Gastrocnemius medialis (tissue), 4 donors: ENCODE results near the gene KDM8. TPM values are rescaled to one million over a fixed set of nuclear protein-coding genes. Genes with fewer than 3 reads are reported as not detected.

Experiments used
- ATAC-seq, 2 donors: fragments of 150-250 bp; one replicate each; pipeline ENCODE4 v1.9.1; 2016
- DNase-seq, 2 donors: peaks; one replicate each; pipeline ENCODE4 v3.0.0-alpha.2; 2019
- H3K27ac ChIP-seq, 4 donors: fragments of 200-600 bp; sonication (generic); 1 replicate in 1 of 4; 2 replicates in 3 of 4; pipeline ENCODE4 v1.5.1; 2016 to 2018; ENCODE audit warnings: mild to moderate bottlenecking in 2 of 4, moderate library complexity in 1 of 4
- H3K27me3 ChIP-seq, 3 donors: fragments of 200-600 bp; sonication (generic) in 2 of 3; 1 replicate in 1 of 3; 2 replicates in 2 of 3; pipeline versions ENCODE4 v1.5.1 to v1.6.0; 2016 to 2019; ENCODE audit warnings: mild to moderate bottlenecking in 1 of 3, moderate library complexity in 1 of 3
- H3K36me3 ChIP-seq, 2 donors: fragments of 200-600 bp; sonication (generic) in 1 of 2; one replicate each; pipeline ENCODE4 v1.5.1; 2017 to 2018
- H3K4me1 ChIP-seq, 2 donors: fragments of 200-600 bp; sonication (generic) in 1 of 2; one replicate each; pipeline ENCODE4 v1.5.1; 2016 to 2017; ENCODE audit warnings: mild to moderate bottlenecking in 2 of 2
- H3K4me3 ChIP-seq, 4 donors: fragments of 200-600 bp; sonication (generic) in 3 of 4; 1 replicate in 1 of 4; 2 replicates in 3 of 4; pipeline ENCODE4 v1.5.1; 2016 to 2019; ENCODE audit warnings: mild to moderate bottlenecking in 2 of 4
- H3K9me3 ChIP-seq, 3 donors: fragments of 200-600 bp; sonication (generic) in 2 of 3; 1 replicate in 1 of 3; 2 replicates in 2 of 3; pipeline ENCODE4 v1.5.1; 2016 to 2019
- CTCF ChIP-seq, 5 experiments: fragments of 450-650 bp in 3 of 5; fragments of 200-600 bp in 2 of 5; sonication (generic) in 2 of 5; IDR thresholded peaks in 4 of 5; conservative IDR thresholded peaks in 1 of 5; 1 replicate in 4 of 5; 2 replicates in 1 of 5; pipeline ENCODE4 v1.5.1; 2016 to 2019; ENCODE audit warnings: antibody characterized with exemption in 5 of 5, mild to moderate bottlenecking in 3 of 5, moderate library complexity in 3 of 5
- POLR2A ChIP-seq, 2 donors: fragments of 450-650 bp; IDR thresholded peaks; one replicate each; pipeline ENCODE4 v1.6.1; 2017; ENCODE audit warnings: antibody characterized with exemption in 2 of 2, mild to moderate bottlenecking in 2 of 2, moderate library complexity in 2 of 2
- in situ Hi-C, 4 donors: fragments of 200-750 bp; cut with MboI; loops; one replicate each; pipeline versions ENCODE4 v1.15.0 to v1.8.0; 2017; ENCODE audit warnings: low sequenced_read_pairs in 4 of 4
- intact Hi-C: fragments of 100-400 bp; cut with DNase I; formaldehyde crosslinking; loops from one replicate; pipeline ENCODE4 v1.15.1; 2023; ENCODE audit warnings: low total_unique reads
- total RNA-seq, 4 donors: library from RNA; depleted of rRNA; stranded (reverse); fragments of >200 nt; gene quantifications; one replicate each; pipeline versions ENCODE4 v1.1.0 to v1.2.3, GENCODE V29; 2016

Gene KDM8
- total RNA-seq, 4 donors from 2014 or later = 3.2 to 6.3 (median 5.1) TPM

- no peak overlapping the region for H3K4me3 ChIP-seq
- H3K27me3 ChIP-seq = no peaks in the 10 kb centered on the region
- in situ Hi-C loops (loop anchor here in 1 of 4 donors (25.0 kb wide), 1 partner anchor 124 kb away; no protein-coding TSS in a partner anchor), intact Hi-C loops (loop anchor here (5.0 kb wide), 1 partner anchor 79 kb away; no protein-coding TSS in a partner anchor)
- DNase-seq (no peak), ATAC-seq (no peak)
- H3K4me1 ChIP-seq = peaks cover 11 to 29% of the 10 kb centered on the region in 2 donors
- no peaks in the 10 kb centered on the region for H3K9me3 ChIP-seq
- TF ChIP-seq POLR2A (IDR thresholded peaks at IDR 0.05) (no peak), CTCF (IDR thresholded peaks at IDR 0.05 in 4 of 5, conservative IDR thresholded peaks at IDR 0.05 in 1 of 5) (no peak)
- peak overlapping the region in 3 of 4 donors; percentile 27 to 68 (median 49) for H3K27ac ChIP-seq
- no peaks in the 10 kb centered on the region for H3K36me3 ChIP-seq
Observed at GRCh38 chr16:27238016-27238587, 34.8 kb downstream of the KDM8 start.

- TF ChIP-seq CTCF (IDR thresholded peaks at IDR 0.05 in 4 of 5, conservative IDR thresholded peaks at IDR 0.05 in 1 of 5) (no peak), POLR2A (IDR thresholded peaks at IDR 0.05) (no peak)
- Histone ChIP-seq H3K9me3 (no peaks in the 10 kb centered on the region), H3K27me3 (no peaks in the 10 kb centered on the region), H3K36me3 (no peaks in the 10 kb centered on the region), H3K4me3 (no peak overlapping the region), H3K4me1 (peaks cover 16 to 34% of the 10 kb centered on the region in 2 donors), H3K27ac (peak overlapping the region in 2 of 4 donors; percentile 49 to 68)
- intact Hi-C loops (loop anchor here (5.0 kb wide), 1 partner anchor 79 kb away; no protein-coding TSS in a partner anchor), in situ Hi-C loops (loop anchor here in 1 of 4 donors (25.0 kb wide), 1 partner anchor 124 kb away; no protein-coding TSS in a partner anchor)
- DNase-seq = no peak
- no peak for ATAC-seq
Observed at GRCh38 chr16:27238591-27238990, 35.3 kb downstream of the KDM8 start.

GRCh38 chr16:27239026-27239425, 35.7 kb downstream of the KDM8 start:
- H3K27me3 ChIP-seq = no peaks in the 10 kb centered on the region
- in situ Hi-C loops (loop anchor here in 1 of 4 donors (25.0 kb wide), 1 partner anchor 123 kb away; no protein-coding TSS in a partner anchor), intact Hi-C loops (loop anchor here (5.0 kb wide), 1 partner anchor 78 kb away; no protein-coding TSS in a partner anchor)
- H3K27ac ChIP-seq = no peak overlapping the region
- TF ChIP-seq POLR2A (IDR thresholded peaks at IDR 0.05) = no peak
- peaks cover 18 to 37% of the 10 kb centered on the region in 2 donors for H3K4me1 ChIP-seq
- H3K9me3 ChIP-seq = no peaks in the 10 kb centered on the region
- DNase-seq (no peak), ATAC-seq (no peak)
- H3K36me3 ChIP-seq = no peaks in the 10 kb centered on the region
- no peak overlapping the region for H3K4me3 ChIP-seq

- H3K4me3 ChIP-seq = no peak overlapping the region
- no peak for TF ChIP-seq CTCF (IDR thresholded peaks at IDR 0.05 in 4 of 5, conservative IDR thresholded peaks at IDR 0.05 in 1 of 5)
- TF ChIP-seq POLR2A (IDR thresholded peaks at IDR 0.05) = no peak
- H3K36me3 ChIP-seq = no peaks in the 10 kb centered on the region
- in situ Hi-C loops = loop anchor here in 1 of 4 donors (25.0 kb wide), 1 partner anchor 122 kb away; no protein-coding TSS in a partner anchor
- intact Hi-C loops = loop anchor here (5.0 kb wide), 1 partner anchor 77 kb away; no protein-coding TSS in a partner anchor
- no peak for DNase-seq
- H3K27me3 ChIP-seq = no peaks in the 10 kb centered on the region
- H3K4me1 ChIP-seq = peaks cover 19 to 37% of the 10 kb centered on the region in 2 donors
- H3K27ac ChIP-seq = no peak overlapping the region
- no peak for ATAC-seq
- no peaks in the 10 kb centered on the region for H3K9me3 ChIP-seq
Observed at GRCh38 chr16:27239906-27240655, 36.8 kb downstream of the KDM8 start.
